K562 (cell line): ENCODE results near the gene NEDD1. TPM values are rescaled to one million over a fixed set of nuclear protein-coding genes. Genes with fewer than 3 reads are reported as not detected.
A peak's percentile ranks its signal among the peaks of the same experiment; 100 is the strongest.

Experiments
- ATAC-seq: fragments of 200-7000 bp; cut with Tn5 transposase; 3 replicates; pipeline ENCODE4 v1.9.1; 2020; ENCODE audit warnings: moderate library complexity
- BruUV-seq: library from RNA; stranded (reverse); fragments of 400-500 nt; replicated peaks from 2 replicates; lab custom pipeline; 2021; lab: Mats Ljungman, UMichigan
- CTCF ChIA-PET: fragments of 300-600 bp; formaldehyde crosslinking; extraction: SDS; loops from one replicate; lab custom pipeline; 2021; ENCODE audit warnings: low intra/inter-chr PET ratio; lab: Yijun Ruan, JAX
- POLR2A ChIA-PET: fragments of 300-600, 350-650 bp; sonication (Branson Sonifier 250); formaldehyde crosslinking; extraction: SDS; loops from one replicate; lab custom pipeline; 2021; ENCODE audit warnings: antibody characterized with exemption, inconsistent platforms; lab: Yijun Ruan, JAX
- DNase-seq, 4 experiments: peaks; one replicate each; pipeline versions ENCODE4 v3.0.0 to v3.0.0-alpha.2; 2011 to 2018; ENCODE audit warnings: low spot score in 3 of 4, mixed read lengths in 3 of 4; ENCODE audit errors: extremely low read depth in 1 of 4
- FAIRE-seq: peaks from 2 replicates; lab custom pipeline; 2011; peaks lifted over from hg19 to GRCh38; lab: Jason Lieb, UNC
- H2AFZ ChIP-seq: 2 replicates; pipeline ENCODE4 v1.6.0; 2011; ENCODE audit warnings: low read depth, low read length, control low read depth, inconsistent platforms
- H3K27ac ChIP-seq: fragments of 200-600 bp; 3 replicates; pipeline ENCODE4 v1.8.0; 2011; ENCODE audit warnings: low read depth, mild to moderate bottlenecking, control low read depth, inconsistent platforms, low read length, moderate library complexity, mixed read lengths; ENCODE audit errors: extremely low read depth
- H3K27me3 ChIP-seq, 2 experiments: fragments of 300-600 bp in 1 of 2; 2 replicates in 1 of 2; 3 replicates in 1 of 2; pipeline versions ENCODE4 v1.6.0 to v1.8.0; 2011; ENCODE audit warnings: inconsistent platforms in 2 of 2, low read length in 2 of 2, mild to moderate bottlenecking in 1 of 2, mixed read lengths in 1 of 2, moderate library complexity in 1 of 2; ENCODE audit not compliant: control insufficient read depth in 2 of 2, insufficient read depth in 2 of 2
- H3K36me3 ChIP-seq: fragments of 300-600 bp; 3 replicates; pipeline ENCODE4 v1.8.0; 2011; ENCODE audit warnings: mild to moderate bottlenecking, low read length, inconsistent platforms; ENCODE audit not compliant: control insufficient read depth, insufficient read depth
- H3K4me1 ChIP-seq, 2 experiments: fragments of 200-600 bp in 1 of 2; replicated peaks in 1 of 2; 2 replicates in 1 of 2; 3 replicates in 1 of 2; pipeline versions ENCODE4 v1.5.1 to v1.8.0; 2011; ENCODE audit warnings: inconsistent platforms in 2 of 2, low read length in 2 of 2, mild to moderate bottlenecking in 1 of 2, mixed read lengths in 1 of 2, moderate library complexity in 1 of 2; ENCODE audit not compliant: control insufficient read depth in 2 of 2, insufficient read depth in 2 of 2
- H3K4me2 ChIP-seq: 2 replicates; pipeline ENCODE4 v1.6.1; 2011; ENCODE audit warnings: low read length, control low read depth, inconsistent platforms, mixed read lengths; ENCODE audit not compliant: insufficient read depth
- H3K4me3 ChIP-seq: fragments of 200-600 bp; sonication (generic), shearing (Covaris generic); 2 replicates; pipeline ENCODE4 v1.5.1; 2016; ENCODE audit warnings: control low read depth, inconsistent platforms
- H3K79me2 ChIP-seq: fragments of 200-600 bp; 3 replicates; pipeline ENCODE4 v1.8.0; 2011; ENCODE audit warnings: low read length, inconsistent platforms; ENCODE audit not compliant: control insufficient read depth, insufficient read depth
- H3K9ac ChIP-seq, 2 experiments: 2 replicates each; pipeline versions ENCODE4 v1.6.0 to v1.6.1; 2011; ENCODE audit warnings: low read depth in 2 of 2, low read length in 2 of 2, control low read depth in 1 of 2, inconsistent platforms in 1 of 2, mild to moderate bottlenecking in 1 of 2, mixed read lengths in 1 of 2; ENCODE audit not compliant: insufficient read depth in 1 of 2
- H3K9me1 ChIP-seq: one replicate; pipeline ENCODE4 v1.6.0; 2011; ENCODE audit warnings: inconsistent platforms, mild to moderate bottlenecking, low read length, moderate library complexity; ENCODE audit not compliant: control insufficient read depth, insufficient read depth
- H3K9me3 ChIP-seq: replicated peaks from 2 replicates; pipeline ENCODE4 v1.5.1; 2011; ENCODE audit warnings: low read depth, low read length, inconsistent platforms; ENCODE audit not compliant: control insufficient read depth, insufficient read depth
- H4K20me1 ChIP-seq: replicated peaks from 2 replicates; pipeline ENCODE4 v1.6.1; 2011; ENCODE audit warnings: low read length, inconsistent platforms, mixed read lengths; ENCODE audit not compliant: control insufficient read depth, insufficient read depth
- E2F1 ChIP-seq: sonication (generic); formaldehyde crosslinking; IDR thresholded peaks from 2 replicates; pipeline ENCODE4 v1.8.1; 2023; ENCODE audit warnings: mild to moderate bottlenecking, missing genetic modification reagents, moderate library complexity
- EGR1 ChIP-seq: fragments of 450-650 bp; conservative IDR thresholded peaks from 2 replicates; pipeline ENCODE4 v1.6.1; 2017; ENCODE audit warnings: mild to moderate bottlenecking
- TCF15 ChIP-seq: fragments of 250-450 bp; sonication (Bioruptor Pico); IDR thresholded peaks from 2 replicates; pipeline ENCODE4 v1.8.0; 2022; ENCODE audit warnings: moderate library complexity, mild to moderate bottlenecking, inconsistent platforms
- ZBTB34 ChIP-seq: fragments of 250-450 bp; sonication (Bioruptor Pico); IDR thresholded peaks from 2 replicates; pipeline ENCODE4 v1.8.0; 2021; ENCODE audit warnings: mild to moderate bottlenecking, moderate library complexity
- WGBS: fragments of 100-300 bp; shearing (Covaris generic); methylation state at CpG from one replicate; pipeline ENCODE4 v1.1.6; 2016; ENCODE audit warnings: low coverage, mixed read lengths; ENCODE audit not compliant: insufficient coverage; ENCODE audit errors: missing lambda C conversion rate; 5-methylcytosine and 5-hydroxymethylcytosine counted together
- in situ Hi-C: fragments of 300-500 bp; cut with MboI; formaldehyde crosslinking; loops from 4 replicates; pipeline ENCODE4 v1.15.0; 2018; ENCODE audit warnings: inconsistent platforms, mixed read lengths
- intact Hi-C: fragments of 100-400 bp; cut with micrococcal nuclease; formaldehyde crosslinking; loops from 2 replicates; pipeline ENCODE4 v1.14.2; 2022
- polyA plus RNA-seq, 8 experiments: library from polyadenylated mRNA; depleted of rRNA in 4 of 8; stranded (reverse) in 5 of 8; unstranded in 3 of 8; fragments of >200 nt; fragmentation: Nextera tagmentation in 2 of 8; fragmentation: Illumina TruSeq in 1 of 8; extraction: Ambion mirVana in 2 of 8; extraction: Trizol in 1 of 8; gene quantifications; 2 replicates each; pipeline versions ENCODE4 v1.2.1 to v1.2.3, GENCODE V29; 2011 to 2014; ENCODE audit warnings: inconsistent platforms in 1 of 8, missing spikeins in 1 of 8
- total RNA-seq, 7 experiments: library from RNA; depleted of rRNA in 6 of 7; stranded (reverse); fragments of >200 nt in 6 of 7; fragmentation: Illumina TruSeq in 2 of 7; extraction: Trizol in 2 of 7; gene quantifications; 2 replicates each; pipeline versions ENCODE4 v1.2.1 to v1.2.3, GENCODE V29; 2011 to 2021; ENCODE audit warnings: low replicate concordance in 1 of 7

NEDD1 gene
- total and polyA plus RNA-seq, 9 of the 15 experiments (the other 6 are each of a cell fraction or from before 2014, with no cell fraction given) = 7.5 to 29.3 (median 14.8) TPM

- POLR2A ChIA-PET = no interaction called here
- WGBS = 11% methylated on average over 4 of the region's 4 CpGs
- H3K4me3 ChIP-seq = no peak overlapping the region
- ATAC-seq = peak; percentile 78
- peak in 1 of 4 experiments; percentile 11 for DNase-seq
- in situ Hi-C loops = no loop called here
- H3K4me1 ChIP-seq = no peaks in the 10 kb centered on the region; a peak in 3 of 5 replicates
- no peaks in the 10 kb centered on the region for H3K9me3 ChIP-seq
- peak overlapping the region in 1 of 2 experiments; percentile 60; a peak in 1 of 4 replicates for H3K9ac ChIP-seq
- intact Hi-C loops = loop anchor here (5.0 kb wide), 1 partner anchor 100 kb away; no protein-coding TSS in a partner anchor
- peak overlapping the region; percentile 80 for H2AFZ ChIP-seq
- no peak for TF ChIP-seq ZBTB34 (CRISPR knock-in tag)
- no peak for TF ChIP-seq TCF15 (CRISPR knock-in tag)
- TF ChIP-seq E2F1 (CRISPR knock-in tag) = no peak
- no peak for TF ChIP-seq EGR1
- peak overlapping the region; percentile 66; the same call in 1 of the 3 replicates for H3K27ac ChIP-seq
- CTCF ChIA-PET = no interaction called here
- H3K9me1 ChIP-seq = no peaks in the 10 kb centered on the region
- H3K79me2 ChIP-seq = no peaks in the 10 kb centered on the region
- no peaks in the 10 kb centered on the region for H3K36me3 ChIP-seq
- FAIRE-seq = no peak
- H3K4me2 ChIP-seq = no peak overlapping the region
- H3K27me3 ChIP-seq = no peaks in the 10 kb centered on the region
- H4K20me1 ChIP-seq = no peaks in the 10 kb centered on the region
- no TSS peak for BruUV-seq
Measured at GRCh38 chr12:96886998-96887677, 19.9 kb upstream of the NEDD1 start.
